AG09319 (cell line): ENCODE measurements around the gene SERPINB5.

Experiments used
- DNase-seq: peaks from one replicate; pipeline ENCODE4 v3.0.0-alpha.2; 2010; ENCODE audit warnings: low read depth; ENCODE audit errors: extremely low read depth
- TF ChIP-seq, protein P1 (sequence below): IDR thresholded peaks from 2 replicates; pipeline ENCODE4 v1.5.1; 2011; ENCODE audit warnings: low read depth, mild to moderate bottlenecking, inconsistent platforms, low read length, moderate library complexity

Gene SERPINB5

GRCh38 chr18:63506336-63506646 lies 29.5 kb downstream of the SERPINB5 start:
- DNase-seq, result no peak
- TF ChIP-seq, protein P1, sequence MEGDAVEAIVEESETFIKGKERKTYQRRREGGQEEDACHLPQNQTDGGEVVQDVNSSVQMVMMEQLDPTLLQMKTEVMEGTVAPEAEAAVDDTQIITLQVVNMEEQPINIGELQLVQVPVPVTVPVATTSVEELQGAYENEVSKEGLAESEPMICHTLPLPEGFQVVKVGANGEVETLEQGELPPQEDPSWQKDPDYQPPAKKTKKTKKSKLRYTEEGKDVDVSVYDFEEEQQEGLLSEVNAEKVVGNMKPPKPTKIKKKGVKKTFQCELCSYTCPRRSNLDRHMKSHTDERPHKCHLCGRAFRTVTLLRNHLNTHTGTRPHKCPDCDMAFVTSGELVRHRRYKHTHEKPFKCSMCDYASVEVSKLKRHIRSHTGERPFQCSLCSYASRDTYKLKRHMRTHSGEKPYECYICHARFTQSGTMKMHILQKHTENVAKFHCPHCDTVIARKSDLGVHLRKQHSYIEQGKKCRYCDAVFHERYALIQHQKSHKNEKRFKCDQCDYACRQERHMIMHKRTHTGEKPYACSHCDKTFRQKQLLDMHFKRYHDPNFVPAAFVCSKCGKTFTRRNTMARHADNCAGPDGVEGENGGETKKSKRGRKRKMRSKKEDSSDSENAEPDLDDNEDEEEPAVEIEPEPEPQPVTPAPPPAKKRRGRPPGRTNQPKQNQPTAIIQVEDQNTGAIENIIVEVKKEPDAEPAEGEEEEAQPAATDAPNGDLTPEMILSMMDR, result no peak

DNA sequence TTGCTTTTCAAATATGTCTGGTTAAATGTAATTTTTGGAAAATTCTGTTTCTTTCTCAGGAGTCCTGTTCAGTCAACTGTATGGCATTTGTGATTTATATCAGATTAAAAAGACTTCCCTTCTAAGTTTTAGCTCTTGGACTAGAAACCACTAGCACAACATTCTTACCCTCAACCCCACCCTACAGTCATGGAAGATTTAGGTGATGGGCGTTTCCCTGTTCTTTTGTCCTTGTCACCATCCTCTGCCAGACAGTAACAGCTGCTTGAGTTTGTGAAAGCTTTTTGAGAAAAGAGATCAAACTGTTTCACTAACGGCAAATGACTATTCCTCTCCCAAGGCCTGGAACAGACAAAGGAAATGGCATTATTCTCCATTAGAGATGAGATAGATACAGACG lies 31.8 kb downstream of the SERPINB5 start:
- TF ChIP-seq, protein P1, result no peak
- DNase-seq, result no peak

DNA sequence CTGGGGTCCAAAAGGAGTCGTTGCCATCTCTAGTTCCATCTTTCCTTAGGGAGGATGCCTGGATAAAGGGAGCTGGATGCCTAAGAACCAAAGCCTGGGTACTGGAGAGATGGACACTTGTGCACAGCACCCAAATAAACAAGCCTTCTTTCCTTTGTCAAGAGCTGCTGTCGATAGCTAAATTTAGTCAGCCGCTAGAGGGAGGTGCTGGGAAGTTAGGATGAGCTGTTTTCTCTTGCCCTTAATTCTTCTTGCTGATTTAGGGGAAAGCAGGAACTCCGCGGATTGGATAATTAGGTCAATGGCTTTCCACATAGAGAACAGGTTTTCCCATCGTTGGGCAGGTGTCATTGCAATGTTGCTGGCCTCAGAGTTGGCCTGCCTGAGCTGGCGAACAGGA lies 34.5 kb downstream of the SERPINB5 start:
- DNase-seq, result peak; percentile 25
- TF ChIP-seq, protein P1, result peak; percentile 74

GRCh38 chr18:63514326-63514725 lies 37.6 kb downstream of the SERPINB5 start:
- DNase-seq, result no peak
- TF ChIP-seq, protein P1, result no peak

- TF ChIP-seq, protein P1, result no peak
Observed at GRCh38 chr18:63514888-63515678, 38.3 kb downstream of the SERPINB5 start.

DNA sequence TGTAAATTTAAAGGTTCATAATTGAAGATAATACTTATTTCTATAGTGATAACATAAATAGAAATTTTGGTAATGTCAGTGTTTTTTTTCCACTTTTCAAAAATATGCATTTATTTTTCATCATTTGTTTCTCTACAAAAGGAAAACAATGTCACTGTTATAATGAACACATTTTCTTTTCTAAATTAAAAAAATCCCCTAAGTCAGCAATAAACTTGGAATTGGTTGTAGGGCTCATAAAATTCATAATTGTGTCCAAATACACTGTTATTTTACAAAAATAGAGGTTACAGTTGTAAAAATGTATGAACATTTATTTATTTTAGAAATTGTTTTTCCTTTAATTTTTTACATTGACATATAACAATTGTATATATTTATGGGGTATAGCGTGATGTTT lies 39.0 kb downstream of the SERPINB5 start:
- no peak for DNase-seq
- TF ChIP-seq, protein P1, result no peak

More at GRCh38 chr18:63514888-63515678, 38.3 kb downstream of the SERPINB5 start:
- DNase-seq, result no peak

DNA sequence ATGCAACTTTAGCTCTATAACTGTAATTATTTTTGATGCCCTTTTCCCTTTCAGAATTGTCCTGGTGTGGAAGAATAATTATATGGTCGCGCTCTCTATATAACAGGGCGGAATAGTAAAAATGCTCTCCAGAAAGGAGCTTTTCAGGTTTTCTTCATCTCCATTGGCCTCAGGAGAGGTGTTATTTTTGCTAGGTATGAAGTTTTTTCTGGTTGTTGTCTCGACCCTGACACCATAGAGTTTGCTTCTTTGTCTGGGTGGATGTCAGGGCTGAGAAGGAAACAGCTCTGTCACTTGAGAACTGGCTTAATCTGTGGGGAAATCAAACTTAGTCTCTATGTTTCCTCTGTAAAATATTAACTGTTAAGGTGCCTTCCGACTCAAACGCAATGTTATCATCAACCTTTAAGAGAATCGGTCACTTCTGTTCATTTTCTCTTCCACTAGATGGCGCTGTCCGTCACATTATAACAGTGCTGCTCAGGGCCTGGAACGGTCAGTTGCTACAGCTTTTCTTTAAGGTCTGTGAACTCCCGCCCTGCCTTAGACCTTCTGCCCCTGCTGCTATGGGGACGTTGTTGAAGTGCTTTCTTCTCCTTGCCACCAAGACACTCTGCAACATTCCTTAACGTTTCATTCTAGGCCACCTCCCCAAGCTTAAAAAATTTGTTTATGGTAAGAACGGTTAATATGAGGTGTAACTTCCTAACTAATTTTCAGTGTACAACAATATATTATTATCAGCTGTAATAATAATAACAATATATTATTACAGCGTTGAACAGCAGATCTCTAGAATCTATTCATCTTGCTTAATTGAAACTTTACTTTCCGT lies 41.6 kb downstream of the SERPINB5 start:
- peak; percentile 42 for DNase-seq
- TF ChIP-seq, protein P1, result peak; percentile 53
